WTC11 (cell line): Measurements from ENCODE around the gene SYCE3.

Experiments
- CTCF ChIP-seq: fragments of 200-600 bp; IDR thresholded peaks from 2 replicates; pipeline ENCODE4 v1.8.0; 2022; ENCODE audit warnings: antibody characterized with exemption
- E2F5 ChIP-seq: sonication (generic); formaldehyde crosslinking; IDR thresholded peaks from 2 replicates; pipeline ENCODE4 v1.8.1; 2022; ENCODE audit warnings: mild to moderate bottlenecking, moderate library complexity, missing genetic modification reagents
- ELF4 ChIP-seq: sonication (generic); formaldehyde crosslinking; IDR thresholded peaks from 2 replicates; pipeline ENCODE4 v1.8.1; 2022; ENCODE audit warnings: low read depth, mild to moderate bottlenecking, moderate library complexity, missing genetic modification reagents
- FOXJ3 ChIP-seq: sonication (generic); formaldehyde crosslinking; IDR thresholded peaks from 2 replicates; pipeline ENCODE4 v1.9.0; 2021; ENCODE audit warnings: missing genetic modification reagents, mild to moderate bottlenecking, borderline replicate concordance
- NFE2L1 ChIP-seq: sonication (generic); formaldehyde crosslinking; IDR thresholded peaks from 2 replicates; pipeline ENCODE4 v1.8.1; 2023; ENCODE audit warnings: missing genetic modification reagents
- NFYB ChIP-seq: sonication (generic); formaldehyde crosslinking; conservative IDR thresholded peaks from 2 replicates; pipeline ENCODE4 v1.8.0; 2022; ENCODE audit warnings: low read depth, missing genetic modification reagents
- NR2C2 ChIP-seq: sonication (generic); formaldehyde crosslinking; IDR thresholded peaks from 2 replicates; pipeline ENCODE4 v1.8.0; 2022; ENCODE audit warnings: mild to moderate bottlenecking, missing genetic modification reagents
- SOX15 ChIP-seq: fragments of 250-450 bp; sonication (Bioruptor Pico); IDR thresholded peaks from 2 replicates; pipeline ENCODE4 v1.9.0; 2021; ENCODE audit warnings: mild to moderate bottlenecking
- TCF7 ChIP-seq: sonication (generic); formaldehyde crosslinking; IDR thresholded peaks from 2 replicates; pipeline ENCODE4 v1.8.0; 2022; ENCODE audit warnings: mild to moderate bottlenecking, low read depth, missing genetic modification reagents, moderate library complexity
- ZNF121 ChIP-seq: sonication (generic); formaldehyde crosslinking; IDR thresholded peaks from 2 replicates; pipeline ENCODE4 v1.8.0; 2023; ENCODE audit warnings: missing genetic modification reagents

GRCh38 chr22:50527921-50528681 is 34.6 kb downstream of the SYCE3 start:
- TF ChIP-seq CTCF, result no peak
- no peak for TF ChIP-seq ELF4
- TF ChIP-seq FOXJ3 (CRISPR knock-in tag), result no peak
- no peak for TF ChIP-seq TCF7
- TF ChIP-seq E2F5 (CRISPR knock-in tag), result no peak
- TF ChIP-seq NFYB, result no peak
- TF ChIP-seq NR2C2 (CRISPR knock-in tag), result no peak
- TF ChIP-seq NFE2L1 (CRISPR knock-in tag), result no peak
- TF ChIP-seq SOX15 (CRISPR knock-in tag), result no peak
- TF ChIP-seq ZNF121 (CRISPR knock-in tag), result peak; percentile 71
